Psoas muscle (tissue), 8 donors: ENCODE data around the gene ZCCHC14. TPM values are rescaled to one million over a fixed set of nuclear protein-coding genes. Genes with fewer than 3 reads are reported as not detected.
"Not testable (repeated sequence)": the region's sequence is repeated elsewhere in the genome, so short reads cannot be mapped to it uniquely, and the experiment has no call there.

ENCODE experiments used
- ATAC-seq, 4 donors: fragments of 200-7000 bp; cut with Tn5 transposase; one replicate each; pipeline ENCODE4 v1.9.1; 2020; ENCODE audit warnings: moderate library complexity in 3 of 4, mild to moderate bottlenecking in 2 of 4
- DNase-seq, 2 donors: peaks; one replicate each; pipeline ENCODE4 v3.0.0-alpha.2; 2020
- H3K27ac ChIP-seq: fragments of 200-600 bp; one replicate; pipeline ENCODE4 v1.8.0; 2022
- H3K27me3 ChIP-seq, 3 donors: fragments of 200-600 bp in 1 of 3; one replicate each; pipeline versions ENCODE4 v1.6.1 to v1.8.0; 2013 to 2022; ENCODE audit warnings: low read length in 2 of 3, mild to moderate bottlenecking in 2 of 3, moderate library complexity in 1 of 3; ENCODE audit not compliant: insufficient read depth in 3 of 3
- H3K36me3 ChIP-seq, 2 donors: fragments of 200-600 bp in 1 of 2; one replicate each; pipeline versions ENCODE4 v1.6.1 to v1.8.0; 2013 to 2022; ENCODE audit warnings: low read depth in 1 of 2, mild to moderate bottlenecking in 1 of 2, moderate library complexity in 1 of 2; ENCODE audit not compliant: insufficient read depth in 1 of 2
- H3K4me1 ChIP-seq: fragments of 200-600 bp; one replicate; pipeline ENCODE4 v1.8.0; 2022
- H3K4me3 ChIP-seq: fragments of 200-600 bp; one replicate; pipeline ENCODE4 v1.8.0; 2022; ENCODE audit warnings: mild to moderate bottlenecking
- H3K9me3 ChIP-seq: fragments of 200-600 bp; one replicate; pipeline ENCODE4 v1.8.0; 2022
- CTCF ChIP-seq: fragments of 200-600 bp; IDR thresholded peaks from one replicate; pipeline ENCODE4 v1.8.0; 2022; ENCODE audit warnings: antibody characterized with exemption
- WGBS, 3 donors: extraction: QIAGEN DNeasy Blood & Tissue Kit; methylation state at CpG; one replicate each; pipeline versions ENCODE4 v1.1.6 to v1.1.7; 2013; 5-methylcytosine and 5-hydroxymethylcytosine counted together
- intact Hi-C, 2 donors: fragments of 100-400 bp; cut with DNase I; formaldehyde crosslinking; loops; one replicate each; pipeline versions ENCODE4 v1.11.0 to v1.14.2; 2022
- polyA plus RNA-seq, 3 donors: library from polyadenylated mRNA; stranded (reverse); fragments of 200-250 nt; gene quantifications; one replicate each; pipeline ENCODE4 v1.2.3, GENCODE V29; 2013
- total RNA-seq, 4 donors: library from RNA; stranded (reverse); fragmentation: NEBNext Ultra II Directional in 2 of 4; extraction: Animal tissue kit (Norgen Biotek cat#: 25700) in 2 of 4; gene quantifications; one replicate each; pipeline versions ENCODE4 v1.2.1 to v1.2.4, GENCODE V29; 2021 to 2023
- donor health status: healthy with polysubstance abuse.
- donor health status: DM: no; HTN: no; CAD: no; lungs with moderate emphysema.
- donor health status: Bipolar disorder and iron deficiency.
- donor health status: healthy.
- donor health status: DM: yes; HTN: yes; CAD: no.
- donor health status: DM: no; HTN: no; CAD: no.
- donor health status: DM: no; HTN: no; CAD: no.
- donor health status: DM: yes; HTN: yes; CAD: no.

The ZCCHC14 gene
- total and polyA plus RNA-seq, 7 donors = 5.8 to 17.3 (median 14.6) TPM

GRCh38 chr16:87389245-87389644 is 103.6 kb downstream of the ZCCHC14 start:
- Histone ChIP-seq H3K9me3 (no peaks in the 10 kb centered on the region), H3K4me1 (peaks cover 42% of the 10 kb centered on the region), H3K27ac (peak overlapping the region; percentile 99), H3K27me3 (no peaks in the 10 kb centered on the region), H3K4me3 (no peak overlapping the region), H3K36me3 (no peaks in the 10 kb centered on the region)
- no peak for TF ChIP-seq CTCF
- no peak for DNase-seq
- WGBS, 3 donors = 78 to 84% (median 79%) methylated on average over 5 of the region's 5 CpGs
- intact Hi-C loops = no loop called here
- no peak for ATAC-seq

- intact Hi-C loops = no loop called here
- 5 to 20% (median 6%) methylated on average over 1 of the region's 1 CpG for WGBS, 3 donors
- H3K9me3 ChIP-seq = no peaks in the 10 kb centered on the region
- H3K4me1 ChIP-seq = peaks cover 38% of the 10 kb centered on the region
- H3K36me3 ChIP-seq = no peaks in the 10 kb centered on the region
- TF ChIP-seq CTCF = no peak
- no peaks in the 10 kb centered on the region for H3K27me3 ChIP-seq
- peak overlapping the region; percentile 54 for H3K4me3 ChIP-seq
- H3K27ac ChIP-seq = peak overlapping the region; percentile 99
- DNase-seq (no peak), ATAC-seq (no peak)
These were observed 104.0 kb downstream of the ZCCHC14 start for GRCh38 chr16:87388818-87389134.

GRCh38 chr16:87387942-87388817 is 104.6 kb downstream of the ZCCHC14 start:
- Histone ChIP-seq H3K4me1 (peaks cover 33% of the 10 kb centered on the region), H3K4me3 (peak overlapping the region; percentile 54), H3K27ac (peak overlapping the region; percentile 99), H3K27me3 (no peaks in the 10 kb centered on the region), H3K9me3 (no peaks in the 10 kb centered on the region), H3K36me3 (no peaks in the 10 kb centered on the region)
- intact Hi-C loops = no loop called here
- ATAC-seq (peak; percentile 74 to 78 (median 76)), DNase-seq (peak; percentile 90 to 95)
- WGBS, 3 donors = 5 to 7% (median 6%) methylated on average over 18 of the region's 18 CpGs
- TF ChIP-seq CTCF = no peak

GRCh38 chr16:87384875-87385167 is 108.0 kb downstream of the ZCCHC14 start:
- DNase-seq, H3K36me3 ChIP-seq, H3K27me3 ChIP-seq, ATAC-seq, intact Hi-C loops, H3K9me3 ChIP-seq: not testable (repeated sequence)
- Histone ChIP-seq H3K4me1 (peaks cover 47% of the 10 kb centered on the region), H3K27ac (peak overlapping the region; percentile 99), H3K4me3 (peak overlapping the region; percentile 77)
- 56 to 76% (median 66%) methylated on average over 12 of the region's 12 CpGs for WGBS, 3 donors

GRCh38 chr16:87384162-87384874 is 108.5 kb downstream of the ZCCHC14 start:
- ATAC-seq = peak; percentile 20 to 46 (median 27)
- intact Hi-C loops = no loop called here
- WGBS, 3 donors = 2 to 3% (median 3%) methylated on average over 54 to 64 of the region's 64 CpGs

More at GRCh38 chr16:87384162-87384874, 108.5 kb downstream of the ZCCHC14 start:
- no peaks in the 10 kb centered on the region for H3K36me3 ChIP-seq
- H3K4me1 ChIP-seq = peaks cover 49% of the 10 kb centered on the region
- H3K27ac ChIP-seq = peak overlapping the region; percentile 99
- H3K27me3 ChIP-seq = no peaks in the 10 kb centered on the region
- peak; percentile 59 to 81 for DNase-seq
- peak overlapping the region; percentile 77 for H3K4me3 ChIP-seq
- TF ChIP-seq CTCF = no peak
- H3K9me3 ChIP-seq = no peaks in the 10 kb centered on the region
